C4-2B (cell line): Measurements from ENCODE around the gene DDX5.

ENCODE experiments used
- CTCF ChIP-seq: fragments of 450-650 bp; conservative IDR thresholded peaks from 2 replicates; pipeline ENCODE4 v1.5.1; 2017; ENCODE audit warnings: mild to moderate bottlenecking
- ZFX ChIP-seq: fragments of 450-650 bp; IDR thresholded peaks from 2 replicates; pipeline ENCODE4 v1.6.1; 2017

DNA sequence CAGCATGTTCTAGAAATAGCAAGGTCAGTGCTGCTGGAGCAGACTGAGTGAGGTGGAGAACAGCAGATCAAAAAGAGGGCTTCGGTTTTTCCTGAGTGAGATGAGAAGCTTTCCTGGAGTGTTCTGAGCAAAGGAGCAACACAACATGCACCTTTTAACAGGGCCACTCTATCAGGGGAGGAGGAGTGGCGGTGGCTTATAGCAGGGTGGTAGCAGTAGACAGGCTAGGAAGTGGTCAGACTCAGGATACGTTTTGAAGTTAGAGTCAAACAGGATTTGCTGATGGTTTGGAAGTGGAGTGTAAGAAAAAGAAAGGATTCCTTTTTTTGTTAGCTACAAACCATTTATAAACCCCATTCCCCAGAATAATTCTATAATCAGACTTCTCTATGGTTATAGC lies 21.7 kb downstream of the DDX5 start:
- no peak for TF ChIP-seq CTCF
- no peak for TF ChIP-seq ZFX
